GM12801 (cell line): Measurements from ENCODE around the gene LAMA3.

Experiments
- TF ChIP-seq, protein P1 (sequence below): IDR thresholded peaks from one replicate; pipeline ENCODE4 v1.5.1; 2011; ENCODE audit warnings: control low read depth; ENCODE audit not compliant: insufficient read length; ENCODE audit errors: extremely low read depth

Gene LAMA3

GRCh38 chr18:23673725-23674124, 15.5 kb upstream of the LAMA3 start:
- TF ChIP-seq, protein P1, sequence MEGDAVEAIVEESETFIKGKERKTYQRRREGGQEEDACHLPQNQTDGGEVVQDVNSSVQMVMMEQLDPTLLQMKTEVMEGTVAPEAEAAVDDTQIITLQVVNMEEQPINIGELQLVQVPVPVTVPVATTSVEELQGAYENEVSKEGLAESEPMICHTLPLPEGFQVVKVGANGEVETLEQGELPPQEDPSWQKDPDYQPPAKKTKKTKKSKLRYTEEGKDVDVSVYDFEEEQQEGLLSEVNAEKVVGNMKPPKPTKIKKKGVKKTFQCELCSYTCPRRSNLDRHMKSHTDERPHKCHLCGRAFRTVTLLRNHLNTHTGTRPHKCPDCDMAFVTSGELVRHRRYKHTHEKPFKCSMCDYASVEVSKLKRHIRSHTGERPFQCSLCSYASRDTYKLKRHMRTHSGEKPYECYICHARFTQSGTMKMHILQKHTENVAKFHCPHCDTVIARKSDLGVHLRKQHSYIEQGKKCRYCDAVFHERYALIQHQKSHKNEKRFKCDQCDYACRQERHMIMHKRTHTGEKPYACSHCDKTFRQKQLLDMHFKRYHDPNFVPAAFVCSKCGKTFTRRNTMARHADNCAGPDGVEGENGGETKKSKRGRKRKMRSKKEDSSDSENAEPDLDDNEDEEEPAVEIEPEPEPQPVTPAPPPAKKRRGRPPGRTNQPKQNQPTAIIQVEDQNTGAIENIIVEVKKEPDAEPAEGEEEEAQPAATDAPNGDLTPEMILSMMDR, result no peak

- TF ChIP-seq, protein P1, result no peak
Measured at GRCh38 chr18:23675236-23675635, 14.0 kb upstream of the LAMA3 start.

DNA sequence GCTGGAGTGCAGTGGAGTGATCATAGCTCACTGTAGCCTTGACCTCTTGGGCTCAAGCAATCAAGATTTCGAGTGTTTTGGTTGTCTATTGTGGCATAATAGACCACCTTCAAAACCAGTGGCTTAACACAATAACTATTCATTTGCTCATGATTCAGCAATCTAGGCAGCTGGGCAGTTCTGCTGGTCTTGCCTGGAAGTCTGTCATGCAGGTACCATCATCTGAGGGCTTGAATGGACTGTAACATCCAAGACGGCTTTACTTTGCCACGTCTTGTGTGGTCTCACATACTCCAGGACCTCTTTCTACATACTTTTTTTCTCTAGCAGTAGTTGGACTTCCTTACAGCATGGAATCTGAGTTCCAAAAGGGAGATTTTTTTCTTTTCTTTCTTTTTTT, 13.4 kb upstream of the LAMA3 start:
- TF ChIP-seq, protein P1, result no peak

GRCh38 chr18:23682045-23682444, 7.2 kb upstream of the LAMA3 start:
- TF ChIP-seq, protein P1, result no peak

- TF ChIP-seq, protein P1, result no peak
Measured at GRCh38 chr18:23682472-23682871, 6.8 kb upstream of the LAMA3 start.

DNA sequence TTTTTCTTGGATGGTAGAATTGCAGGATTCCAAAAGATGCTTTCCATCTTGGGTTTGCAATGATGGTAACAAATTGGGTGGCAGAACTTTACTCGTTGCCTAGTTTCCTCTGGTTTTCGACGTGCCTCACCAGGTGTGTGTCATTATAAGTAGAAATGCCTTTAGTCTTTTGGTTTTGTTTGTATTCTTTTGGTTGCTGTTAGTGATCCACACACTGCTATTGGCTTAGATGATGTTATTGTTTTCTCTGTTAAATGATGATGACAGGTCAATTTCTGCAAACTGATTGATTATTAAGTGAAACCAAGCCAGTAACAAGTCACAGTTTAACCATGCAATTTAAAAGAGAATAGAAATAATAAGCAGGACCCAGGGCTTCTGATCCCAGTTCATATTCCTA, 6.1 kb upstream of the LAMA3 start:
- TF ChIP-seq, protein P1, result no peak

DNA sequence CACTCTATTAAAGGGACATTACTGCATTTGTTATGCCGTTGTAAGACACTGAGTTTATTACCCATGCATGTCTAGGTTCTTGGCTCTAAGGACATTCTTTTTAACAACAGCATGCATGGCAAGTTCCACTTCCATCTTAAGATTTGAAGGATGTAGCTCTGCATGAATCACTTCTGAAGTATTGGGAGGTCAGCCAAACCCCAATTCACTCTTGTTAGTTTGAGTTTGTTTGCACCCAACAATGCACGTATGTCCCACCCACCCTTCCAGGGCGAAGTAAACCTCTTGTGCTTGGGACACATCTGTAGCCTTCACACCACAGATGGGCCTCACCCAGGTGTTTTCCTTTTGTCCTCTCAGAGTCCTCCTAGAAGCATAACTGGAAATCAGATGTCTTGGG, 5.6 kb upstream of the LAMA3 start:
- TF ChIP-seq, protein P1, result no peak

GRCh38 chr18:23684515-23685197, 4.6 kb upstream of the LAMA3 start:
- TF ChIP-seq, protein P1, result no peak
